K562 (cell line): ENCODE data around the gene MAP3K14. TPM values are rescaled to one million over a fixed set of nuclear protein-coding genes. Genes with fewer than 3 reads are reported as not detected.

ENCODE experiments used
- ATAC-seq: fragments of 200-7000 bp; cut with Tn5 transposase; 3 replicates; pipeline ENCODE4 v1.9.1; 2020; ENCODE audit warnings: moderate library complexity
- BruUV-seq: library from RNA; stranded (reverse); fragments of 400-500 nt; replicated peaks from 2 replicates; lab custom pipeline; 2021; lab: Mats Ljungman, UMichigan
- CTCF ChIA-PET: fragments of 300-600 bp; formaldehyde crosslinking; extraction: SDS; loops from one replicate; lab custom pipeline; 2021; ENCODE audit warnings: low intra/inter-chr PET ratio; lab: Yijun Ruan, JAX
- POLR2A ChIA-PET: fragments of 300-600, 350-650 bp; sonication (Branson Sonifier 250); formaldehyde crosslinking; extraction: SDS; loops from one replicate; lab custom pipeline; 2021; ENCODE audit warnings: antibody characterized with exemption, inconsistent platforms; lab: Yijun Ruan, JAX
- DNase-seq, 4 experiments: peaks; one replicate each; pipeline versions ENCODE4 v3.0.0 to v3.0.0-alpha.2; 2011 to 2018; ENCODE audit warnings: low spot score in 3 of 4, mixed read lengths in 3 of 4; ENCODE audit errors: extremely low read depth in 1 of 4
- FAIRE-seq: peaks from 2 replicates; lab custom pipeline; 2011; peaks lifted over from hg19 to GRCh38; lab: Jason Lieb, UNC
- H2AFZ ChIP-seq: 2 replicates; pipeline ENCODE4 v1.6.0; 2011; ENCODE audit warnings: low read depth, low read length, control low read depth, inconsistent platforms
- H3K27ac ChIP-seq: fragments of 200-600 bp; 3 replicates; pipeline ENCODE4 v1.8.0; 2011; ENCODE audit warnings: low read depth, mild to moderate bottlenecking, control low read depth, inconsistent platforms, low read length, moderate library complexity, mixed read lengths; ENCODE audit errors: extremely low read depth
- H3K27me3 ChIP-seq, 2 experiments: fragments of 300-600 bp in 1 of 2; 2 replicates in 1 of 2; 3 replicates in 1 of 2; pipeline versions ENCODE4 v1.6.0 to v1.8.0; 2011; ENCODE audit warnings: inconsistent platforms in 2 of 2, low read length in 2 of 2, mild to moderate bottlenecking in 1 of 2, mixed read lengths in 1 of 2, moderate library complexity in 1 of 2; ENCODE audit not compliant: control insufficient read depth in 2 of 2, insufficient read depth in 2 of 2
- H3K36me3 ChIP-seq: fragments of 300-600 bp; 3 replicates; pipeline ENCODE4 v1.8.0; 2011; ENCODE audit warnings: mild to moderate bottlenecking, low read length, inconsistent platforms; ENCODE audit not compliant: control insufficient read depth, insufficient read depth
- H3K4me1 ChIP-seq, 2 experiments: fragments of 200-600 bp in 1 of 2; replicated peaks in 1 of 2; 2 replicates in 1 of 2; 3 replicates in 1 of 2; pipeline versions ENCODE4 v1.5.1 to v1.8.0; 2011; ENCODE audit warnings: inconsistent platforms in 2 of 2, low read length in 2 of 2, mild to moderate bottlenecking in 1 of 2, mixed read lengths in 1 of 2, moderate library complexity in 1 of 2; ENCODE audit not compliant: control insufficient read depth in 2 of 2, insufficient read depth in 2 of 2
- H3K4me2 ChIP-seq: 2 replicates; pipeline ENCODE4 v1.6.1; 2011; ENCODE audit warnings: low read length, control low read depth, inconsistent platforms, mixed read lengths; ENCODE audit not compliant: insufficient read depth
- H3K4me3 ChIP-seq: fragments of 200-600 bp; sonication (generic), shearing (Covaris generic); 2 replicates; pipeline ENCODE4 v1.5.1; 2016; ENCODE audit warnings: control low read depth, inconsistent platforms
- H3K79me2 ChIP-seq: fragments of 200-600 bp; 3 replicates; pipeline ENCODE4 v1.8.0; 2011; ENCODE audit warnings: low read length, inconsistent platforms; ENCODE audit not compliant: control insufficient read depth, insufficient read depth
- H3K9ac ChIP-seq, 2 experiments: 2 replicates each; pipeline versions ENCODE4 v1.6.0 to v1.6.1; 2011; ENCODE audit warnings: low read depth in 2 of 2, low read length in 2 of 2, control low read depth in 1 of 2, inconsistent platforms in 1 of 2, mild to moderate bottlenecking in 1 of 2, mixed read lengths in 1 of 2; ENCODE audit not compliant: insufficient read depth in 1 of 2
- H3K9me1 ChIP-seq: one replicate; pipeline ENCODE4 v1.6.0; 2011; ENCODE audit warnings: inconsistent platforms, mild to moderate bottlenecking, low read length, moderate library complexity; ENCODE audit not compliant: control insufficient read depth, insufficient read depth
- H3K9me3 ChIP-seq: replicated peaks from 2 replicates; pipeline ENCODE4 v1.5.1; 2011; ENCODE audit warnings: low read depth, low read length, inconsistent platforms; ENCODE audit not compliant: control insufficient read depth, insufficient read depth
- H4K20me1 ChIP-seq: replicated peaks from 2 replicates; pipeline ENCODE4 v1.6.1; 2011; ENCODE audit warnings: low read length, inconsistent platforms, mixed read lengths; ENCODE audit not compliant: control insufficient read depth, insufficient read depth
- POLR2G ChIP-seq: fragments of 200-400 bp; formaldehyde crosslinking; IDR thresholded peaks from 2 replicates; pipeline ENCODE4 v1.6.1; 2017; ENCODE audit warnings: low read depth, mild to moderate bottlenecking, antibody characterized with exemption, low read length, moderate library complexity
- TAF1 ChIP-seq: IDR thresholded peaks from 2 replicates; pipeline ENCODE4 v1.6.1; 2011; ENCODE audit warnings: mild to moderate bottlenecking, low read length, moderate library complexity; ENCODE audit not compliant: insufficient read depth, control insufficient read depth, severe bottlenecking; ENCODE audit errors: extremely low read depth
- TRIM25 ChIP-seq: fragments of 450-650 bp; IDR thresholded peaks from 2 replicates; pipeline ENCODE4 v1.7.0; 2016; ENCODE audit warnings: borderline replicate concordance
- ZNF3 ChIP-seq: fragments of 250-450 bp; sonication (Bioruptor Pico); IDR thresholded peaks from 2 replicates; pipeline ENCODE4 v1.5.0; 2021; ENCODE audit warnings: mild to moderate bottlenecking, moderate library complexity
- WGBS: fragments of 100-300 bp; shearing (Covaris generic); methylation state at CpG from one replicate; pipeline ENCODE4 v1.1.6; 2016; ENCODE audit warnings: low coverage, mixed read lengths; ENCODE audit not compliant: insufficient coverage; ENCODE audit errors: missing lambda C conversion rate; 5-methylcytosine and 5-hydroxymethylcytosine counted together
- in situ Hi-C: fragments of 300-500 bp; cut with MboI; formaldehyde crosslinking; loops from 4 replicates; pipeline ENCODE4 v1.15.0; 2018; ENCODE audit warnings: inconsistent platforms, mixed read lengths
- intact Hi-C: fragments of 100-400 bp; cut with micrococcal nuclease; formaldehyde crosslinking; loops from 2 replicates; pipeline ENCODE4 v1.14.2; 2022
- polyA plus RNA-seq, 8 experiments: library from polyadenylated mRNA; depleted of rRNA in 4 of 8; stranded (reverse) in 5 of 8; unstranded in 3 of 8; fragments of >200 nt; fragmentation: Nextera tagmentation in 2 of 8; fragmentation: Illumina TruSeq in 1 of 8; extraction: Ambion mirVana in 2 of 8; extraction: Trizol in 1 of 8; gene quantifications; 2 replicates each; pipeline versions ENCODE4 v1.2.1 to v1.2.3, GENCODE V29; 2011 to 2014; ENCODE audit warnings: inconsistent platforms in 1 of 8, missing spikeins in 1 of 8
- total RNA-seq, 7 experiments: library from RNA; depleted of rRNA in 6 of 7; stranded (reverse); fragments of >200 nt in 6 of 7; fragmentation: Illumina TruSeq in 2 of 7; extraction: Trizol in 2 of 7; gene quantifications; 2 replicates each; pipeline versions ENCODE4 v1.2.1 to v1.2.3, GENCODE V29; 2011 to 2021; ENCODE audit warnings: low replicate concordance in 1 of 7
- TF ChIP-seq, protein P1 (sequence below): sonication (generic); formaldehyde crosslinking; IDR thresholded peaks from 2 replicates; pipeline ENCODE4 v1.8.1; 2023; ENCODE audit warnings: mild to moderate bottlenecking, missing genetic modification reagents

Gene MAP3K14
- total and polyA plus RNA-seq, 9 of the 15 experiments (the other 6 are each of a cell fraction or from before 2014, with no cell fraction given), result 0.45 to 8.7 (median 3.2) TPM

DNA sequence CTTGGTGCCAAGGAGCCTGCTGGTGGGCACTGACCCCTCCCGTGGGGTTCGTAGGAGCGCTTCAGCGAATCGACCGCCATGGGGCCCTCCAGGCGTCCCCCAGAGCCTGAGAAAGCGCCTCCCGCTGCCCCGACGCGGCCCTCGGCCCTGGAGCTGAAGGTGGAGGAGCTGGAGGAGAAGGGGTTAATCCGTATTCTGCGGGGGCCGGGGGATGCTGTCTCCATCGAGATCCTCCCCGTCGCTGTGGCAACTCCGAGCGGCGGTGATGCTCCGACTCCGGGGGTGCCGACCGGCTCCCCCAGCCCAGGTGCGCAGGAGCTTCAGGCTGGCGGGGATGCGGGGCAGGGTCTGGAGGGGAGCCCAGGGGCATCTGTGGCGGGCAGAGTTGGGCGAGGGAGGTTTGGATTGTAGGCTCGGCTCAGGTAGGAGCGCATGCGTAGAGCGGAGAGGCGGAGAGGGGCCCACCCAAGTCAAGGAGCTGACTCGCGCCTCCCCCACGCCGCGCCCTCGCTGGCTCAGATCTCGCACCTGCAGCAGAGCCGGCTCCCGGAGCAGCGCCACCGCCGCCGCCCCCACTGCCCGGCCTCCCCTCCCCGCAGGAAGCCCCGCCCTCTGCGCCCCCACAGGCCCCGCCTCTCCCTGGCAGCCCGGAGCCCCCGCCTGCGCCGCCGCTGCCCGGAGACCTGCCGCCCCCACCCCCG lies 75.3 kb downstream of the MAP3K14 start:
- H3K4me2 ChIP-seq, result no peak overlapping the region
- WGBS, result 89% methylated on average over 17 of the region's 62 CpGs
- H3K27ac ChIP-seq, result no peak overlapping the region
- BruUV-seq, result no TSS peak
- ChIA-PET CTCF (interaction anchor here (1.6 kb wide), 1 partner anchor 23 kb away, joined by 4 read pairs; no protein-coding TSS in a partner anchor), POLR2A (no interaction called here)
- no peak for FAIRE-seq
- TF ChIP-seq TRIM25, result no peak
- TF ChIP-seq ZNF3 (CRISPR knock-in tag), result no peak
- TF ChIP-seq POLR2G, result peak; percentile 44; the same call in 1 of the 2 replicates
- TF ChIP-seq TAF1, result no peak
- TF ChIP-seq, protein P1, sequence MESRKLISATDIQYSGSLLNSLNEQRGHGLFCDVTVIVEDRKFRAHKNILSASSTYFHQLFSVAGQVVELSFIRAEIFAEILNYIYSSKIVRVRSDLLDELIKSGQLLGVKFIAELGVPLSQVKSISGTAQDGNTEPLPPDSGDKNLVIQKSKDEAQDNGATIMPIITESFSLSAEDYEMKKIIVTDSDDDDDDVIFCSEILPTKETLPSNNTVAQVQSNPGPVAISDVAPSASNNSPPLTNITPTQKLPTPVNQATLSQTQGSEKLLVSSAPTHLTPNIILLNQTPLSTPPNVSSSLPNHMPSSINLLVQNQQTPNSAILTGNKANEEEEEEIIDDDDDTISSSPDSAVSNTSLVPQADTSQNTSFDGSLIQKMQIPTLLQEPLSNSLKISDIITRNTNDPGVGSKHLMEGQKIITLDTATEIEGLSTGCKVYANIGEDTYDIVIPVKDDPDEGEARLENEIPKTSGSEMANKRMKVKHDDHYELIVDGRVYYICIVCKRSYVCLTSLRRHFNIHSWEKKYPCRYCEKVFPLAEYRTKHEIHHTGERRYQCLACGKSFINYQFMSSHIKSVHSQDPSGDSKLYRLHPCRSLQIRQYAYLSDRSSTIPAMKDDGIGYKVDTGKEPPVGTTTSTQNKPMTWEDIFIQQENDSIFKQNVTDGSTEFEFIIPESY (CRISPR knock-in tag), result peak; percentile 12; the same call in 1 of the 2 replicates
- no peaks in the 10 kb centered on the region for H4K20me1 ChIP-seq
- peaks cover 0 to 26% of the 10 kb centered on the region in 2 experiments; a peak in 2 of 5 replicates for H3K4me1 ChIP-seq
- H3K9me3 ChIP-seq, result no peaks in the 10 kb centered on the region
- ATAC-seq, result no peak
- in situ Hi-C loops, result no loop called here
- H3K27me3 ChIP-seq, result no peaks in the 10 kb centered on the region
- H3K79me2 ChIP-seq, result no peaks in the 10 kb centered on the region
- H3K36me3 ChIP-seq, result peaks cover 47% of the 10 kb centered on the region; the same call in 2 of the 3 replicates
- no peak overlapping the region; a peak in 1 of 4 replicates for H3K9ac ChIP-seq
- H2AFZ ChIP-seq, result no peak overlapping the region
- no peak overlapping the region for H3K4me3 ChIP-seq
- intact Hi-C loops, result no loop called here
- peak in 2 of 4 experiments; percentile 45 to 46 for DNase-seq
- H3K9me1 ChIP-seq, result no peaks in the 10 kb centered on the region
